ENCODE results near the gene G6PC1.
"Not testable (repeated sequence)": the region's sequence is repeated elsewhere in the genome, so short reads cannot be mapped to it uniquely, and the experiment has no call there.

G6PC1 gene

GRCh38 chr17:42873932-42874695, 26.5 kb upstream of the G6PC1 start:
- DNase-seq, result not testable (repeated sequence)

GRCh38 chr17:42877037-42877436, 23.6 kb upstream of the G6PC1 start:
- DNase-seq, result no peak

- no peak for DNase-seq
These were observed 22.3 kb upstream of the G6PC1 start for GRCh38 chr17:42878123-42878880.

- DNase-seq, result no peak
These were observed 21.5 kb upstream of the G6PC1 start for GRCh38 chr17:42878924-42879595.

- no peak for DNase-seq
These were observed 21.0 kb upstream of the G6PC1 start for GRCh38 chr17:42879596-42879985.

- no peak for DNase-seq
These were observed 19.8 kb upstream of the G6PC1 start for GRCh38 chr17:42880776-42881310.

GRCh38 chr17:42881706-42882105, 18.9 kb upstream of the G6PC1 start:
- not testable (repeated sequence) for DNase-seq

- no peak for DNase-seq
These were observed 18.4 kb upstream of the G6PC1 start for GRCh38 chr17:42882166-42882565.

- DNase-seq, result no peak
These were observed 16.6 kb upstream of the G6PC1 start for GRCh38 chr17:42883802-42884558.

GRCh38 chr17:42885806-42886205, 14.8 kb upstream of the G6PC1 start:
- not testable (repeated sequence) for DNase-seq

- no peak for DNase-seq
These were observed 14.1 kb upstream of the G6PC1 start for GRCh38 chr17:42886283-42887176.

GRCh38 chr17:42889809-42890208, 10.8 kb upstream of the G6PC1 start:
- DNase-seq, result no peak

GRCh38 chr17:42891539-42892152, 9.0 kb upstream of the G6PC1 start:
- no peak for DNase-seq

GRCh38 chr17:42893359-42893758, 7.2 kb upstream of the G6PC1 start:
- no peak for DNase-seq

- no peak for DNase-seq
These were observed 6.1 kb upstream of the G6PC1 start for GRCh38 chr17:42894283-42895184.

GRCh38 chr17:42895185-42895555, 5.4 kb upstream of the G6PC1 start:
- no peak for DNase-seq

- DNase-seq, result no peak
These were observed 2.3 kb upstream of the G6PC1 start for GRCh38 chr17:42898147-42898811.

- DNase-seq, result not testable (repeated sequence)
These were observed 618 bp upstream of the G6PC1 start for GRCh38 chr17:42899981-42900380.

- no peak for DNase-seq
These were observed 1.1 kb downstream of the G6PC1 start for GRCh38 chr17:42901535-42902229.
